CD4-positive, alpha-beta T cell treated with Interleukin-4 for 1 hour (primary cell): Measurements from ENCODE around the gene HCAR2.
"Not testable (repeated sequence)": the region's sequence is repeated elsewhere in the genome, so short reads cannot be mapped to it uniquely, and the experiment has no call there.

Source experiments
- DNase-seq, 2 donors: peaks; one replicate each; pipeline ENCODE4 v3.0.0-alpha.2; 2020 to 2022

HCAR2 gene

DNA sequence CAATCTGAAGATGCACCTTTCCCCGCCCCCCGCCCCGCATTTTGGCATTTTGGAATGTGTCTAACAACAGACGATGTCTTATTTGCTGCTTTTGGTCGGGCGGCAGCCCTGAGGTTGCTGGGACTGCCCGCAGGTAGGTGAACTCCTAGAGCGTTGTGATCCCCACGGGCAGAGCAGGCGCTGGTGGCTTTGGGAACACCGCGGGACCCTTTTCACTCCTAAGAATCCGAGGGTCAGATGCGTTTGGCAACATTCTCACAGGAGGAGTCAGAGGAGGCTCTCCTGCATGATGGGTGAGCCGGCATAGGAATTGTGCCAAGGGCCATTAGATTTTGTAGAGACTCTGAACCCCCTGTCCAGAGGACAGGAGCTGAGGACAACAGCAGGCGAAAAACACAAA lies 41.9 kb downstream of the HCAR2 start:
- DNase-seq, result no peak

DNA sequence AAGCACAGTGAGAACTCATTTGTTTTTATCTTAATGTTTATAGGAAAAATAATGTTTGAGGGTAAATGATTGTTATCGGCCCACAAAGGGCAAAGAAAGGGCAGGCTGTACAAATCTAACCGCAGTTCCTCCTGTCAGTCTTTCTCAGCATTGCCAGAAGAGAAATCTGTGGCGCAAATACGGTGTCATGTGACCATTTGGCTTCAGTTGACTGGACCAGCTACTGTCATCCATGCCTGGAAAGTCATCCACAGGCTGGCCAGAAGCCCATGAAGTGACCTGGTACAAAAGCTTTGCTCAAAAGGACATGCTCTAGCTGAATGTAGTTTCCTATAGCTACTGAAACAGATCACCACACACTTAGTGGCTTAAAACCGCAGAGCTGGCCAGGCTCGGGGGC lies 43.6 kb downstream of the HCAR2 start:
- peak in 1 of 2 donors; percentile 27 for DNase-seq

DNA sequence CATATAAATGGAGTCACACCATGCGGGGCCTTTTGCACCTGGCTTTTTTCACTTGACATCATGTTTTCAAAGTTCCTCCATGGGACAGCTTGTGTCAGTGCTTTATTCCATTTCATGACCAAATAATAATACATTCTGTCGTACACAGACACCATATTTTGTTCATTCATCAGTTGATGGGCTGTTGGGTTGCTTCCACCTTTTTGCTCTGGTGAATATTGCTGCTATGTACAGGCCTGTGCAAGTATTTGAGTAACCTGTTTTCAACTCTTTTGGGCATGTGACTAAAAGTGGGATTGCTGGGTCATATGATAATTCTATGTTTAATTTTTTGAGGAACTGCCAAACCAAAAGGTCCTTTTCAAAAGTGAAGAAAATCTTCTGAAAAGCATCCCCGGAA lies 46.9 kb downstream of the HCAR2 start:
- DNase-seq, result no peak

GRCh38 chr12:122653291-122653690 lies 49.9 kb downstream of the HCAR2 start:
- DNase-seq, result not testable (repeated sequence)

GRCh38 chr12:122651520-122652224 lies 51.5 kb downstream of the HCAR2 start:
- no peak for DNase-seq
